ENCODE data around the gene MELTF. TPM values are rescaled to one million over a fixed set of nuclear protein-coding genes. Genes with fewer than 3 reads are reported as not detected.

Gene MELTF
- total and polyA plus RNA-seq, 3 experiments from 2014 or later = 0.36 to 3.0 (median 2.2) TPM

- peaks cover 0 to 3% of the 10 kb centered on the region in 2 donors for H3K27me3 Mint-ChIP-seq
- H3K9me3 Mint-ChIP-seq = no peaks in the 10 kb centered on the region
- H3K4me3 ChIP-seq (ENCODE audit: low read length) = no peak overlapping the region
- H3K4me1 Mint-ChIP-seq = no peaks in the 10 kb centered on the region
- no peak overlapping the region for H3K4me3 Mint-ChIP-seq
- H3K36me3 ChIP-seq (ENCODE audit: insufficient read depth, low read length) = no peaks in the 10 kb centered on the region
- no peaks in the 10 kb centered on the region for H3K27me3 ChIP-seq (ENCODE audit: insufficient read depth, low read length, poor library complexity, severe bottlenecking)
- H3K4me1 ChIP-seq (ENCODE audit: insufficient read depth, low read length) = no peaks in the 10 kb centered on the region
- H3K9me3 ChIP-seq (ENCODE audit: low read length) = no peaks in the 10 kb centered on the region
- DNase-seq = peak in 1 of 5 donors; percentile 36
- POLR2A ChIA-PET = no interaction called here
- H3K36me3 Mint-ChIP-seq = no peaks in the 10 kb centered on the region
- CTCF ChIA-PET = interaction anchor here (1.0 kb wide), 1 partner anchor 8 kb away, joined by 3 read pairs; no protein-coding TSS in a partner anchor
- H3K27ac Mint-ChIP-seq = no peak overlapping the region
- H3K27ac ChIP-seq (ENCODE audit: low read depth, low read length) = no peak overlapping the region
Observed at GRCh38 chr3:197010556-197011351, 18.9 kb downstream of the MELTF start.

- Histone ChIP-seq H3K36me3 (ENCODE audit: insufficient read depth, low read length) (no peaks in the 10 kb centered on the region), H3K27ac (ENCODE audit: low read depth, low read length) (no peak overlapping the region), H3K27me3 (ENCODE audit: insufficient read depth, low read length, poor library complexity, severe bottlenecking) (no peaks in the 10 kb centered on the region), H3K9me3 (ENCODE audit: low read length) (no peaks in the 10 kb centered on the region), H3K4me3 (ENCODE audit: low read length) (no peak overlapping the region), H3K4me1 (ENCODE audit: insufficient read depth, low read length) (peaks cover under 1% of the 10 kb centered on the region)
- peaks cover 0 to 1% of the 10 kb centered on the region in 2 donors for H3K27me3 Mint-ChIP-seq
- H3K9me3 Mint-ChIP-seq = no peaks in the 10 kb centered on the region
- H3K4me1 Mint-ChIP-seq = peaks cover 0 to under 1% (median under 1%) of the 10 kb centered on the region in 3 donors
- peak in 1 of 5 donors; percentile 29 for DNase-seq
- POLR2A ChIA-PET = no interaction called here
- H3K36me3 Mint-ChIP-seq = peaks cover 0 to 2% (median 0%) of the 10 kb centered on the region in 3 donors
- CTCF ChIA-PET = no interaction called here
- H3K27ac Mint-ChIP-seq = no peak overlapping the region
- no peak overlapping the region for H3K4me3 Mint-ChIP-seq
Observed at GRCh38 chr3:197009532-197010019, 20.0 kb downstream of the MELTF start.

GRCh38 chr3:197008436-197009209, 21.0 kb downstream of the MELTF start:
- no peak overlapping the region for H3K27ac ChIP-seq (ENCODE audit: low read depth, low read length)
- no peaks in the 10 kb centered on the region for H3K36me3 ChIP-seq (ENCODE audit: insufficient read depth, low read length)
- H3K4me1 ChIP-seq (ENCODE audit: insufficient read depth, low read length) = peaks cover 10% of the 10 kb centered on the region
- Mint-ChIP-seq H3K4me3 (no peak overlapping the region), H3K9me3 (no peaks in the 10 kb centered on the region), H3K27ac (no peak overlapping the region), H3K27me3 (no peaks in the 10 kb centered on the region), H3K4me1 (peaks cover 5 to 9% (median 6%) of the 10 kb centered on the region in 3 donors), H3K36me3 (peaks cover 0 to 2% (median 0%) of the 10 kb centered on the region in 3 donors)
- no peak overlapping the region for H3K4me3 ChIP-seq (ENCODE audit: low read length)
- ChIA-PET POLR2A (no interaction called here), CTCF (no interaction called here)
- DNase-seq = peak in 1 of 5 donors; percentile 31
- H3K9me3 ChIP-seq (ENCODE audit: low read length) = no peaks in the 10 kb centered on the region
- no peaks in the 10 kb centered on the region for H3K27me3 ChIP-seq (ENCODE audit: insufficient read depth, low read length, poor library complexity, severe bottlenecking)

- POLR2A ChIA-PET = no interaction called here
- Histone ChIP-seq H3K4me3 (ENCODE audit: low read length) (no peak overlapping the region), H3K27me3 (ENCODE audit: insufficient read depth, low read length, poor library complexity, severe bottlenecking) (no peaks in the 10 kb centered on the region), H3K9me3 (ENCODE audit: low read length) (no peaks in the 10 kb centered on the region), H3K4me1 (ENCODE audit: insufficient read depth, low read length) (peaks cover 12% of the 10 kb centered on the region), H3K36me3 (ENCODE audit: insufficient read depth, low read length) (no peaks in the 10 kb centered on the region), H3K27ac (ENCODE audit: low read depth, low read length) (no peak overlapping the region)
- H3K9me3 Mint-ChIP-seq = no peaks in the 10 kb centered on the region
- DNase-seq = no peak
- no peak overlapping the region for H3K4me3 Mint-ChIP-seq
- CTCF ChIA-PET = no interaction called here
- peaks cover 0 to 2% (median 1%) of the 10 kb centered on the region in 3 donors for H3K36me3 Mint-ChIP-seq
- H3K27me3 Mint-ChIP-seq = no peaks in the 10 kb centered on the region
- H3K27ac Mint-ChIP-seq = peak overlapping the region in 2 of 8 donors; percentile 33 to 47
- H3K4me1 Mint-ChIP-seq = peaks cover 5 to 13% (median 6%) of the 10 kb centered on the region in 3 donors
Observed at GRCh38 chr3:197007953-197008352, 21.7 kb downstream of the MELTF start.

GRCh38 chr3:197007296-197007940, 22.2 kb downstream of the MELTF start:
- CTCF ChIA-PET = no interaction called here

GRCh38 chr3:197006860-197007259, 22.8 kb downstream of the MELTF start:
- Mint-ChIP-seq H3K4me3 (no peak overlapping the region), H3K36me3 (peaks cover 0 to 2% (median 1%) of the 10 kb centered on the region in 3 donors), H3K27me3 (no peaks in the 10 kb centered on the region), H3K27ac (peak overlapping the region in 1 of 8 donors; percentile 65), H3K9me3 (no peaks in the 10 kb centered on the region), H3K4me1 (peaks cover 5 to 13% (median 6%) of the 10 kb centered on the region in 3 donors)
- H3K4me3 ChIP-seq (ENCODE audit: low read length) = no peak overlapping the region
- no peaks in the 10 kb centered on the region for H3K27me3 ChIP-seq (ENCODE audit: insufficient read depth, low read length, poor library complexity, severe bottlenecking)
- peaks cover 12% of the 10 kb centered on the region for H3K4me1 ChIP-seq (ENCODE audit: insufficient read depth, low read length)
- ChIA-PET CTCF (no interaction called here), POLR2A (no interaction called here)
- DNase-seq = peak in 1 of 5 donors; percentile 20
- no peaks in the 10 kb centered on the region for H3K36me3 ChIP-seq (ENCODE audit: insufficient read depth, low read length)
- H3K9me3 ChIP-seq (ENCODE audit: low read length) = no peaks in the 10 kb centered on the region
- no peak overlapping the region for H3K27ac ChIP-seq (ENCODE audit: low read depth, low read length)

More at GRCh38 chr3:197007296-197007940, 22.2 kb downstream of the MELTF start:
- no peaks in the 10 kb centered on the region for H3K9me3 ChIP-seq (ENCODE audit: low read length)
- Mint-ChIP-seq H3K36me3 (peaks cover 0 to 2% (median 1%) of the 10 kb centered on the region in 3 donors), H3K27ac (peak overlapping the region in 2 of 8 donors; percentile 33 to 47), H3K9me3 (no peaks in the 10 kb centered on the region), H3K4me1 (peaks cover 5 to 13% (median 6%) of the 10 kb centered on the region in 3 donors), H3K4me3 (no peak overlapping the region), H3K27me3 (no peaks in the 10 kb centered on the region)
- H3K4me3 ChIP-seq (ENCODE audit: low read length) = no peak overlapping the region
- H3K27me3 ChIP-seq (ENCODE audit: insufficient read depth, low read length, poor library complexity, severe bottlenecking) = no peaks in the 10 kb centered on the region
- H3K4me1 ChIP-seq (ENCODE audit: insufficient read depth, low read length) = peaks cover 12% of the 10 kb centered on the region
- POLR2A ChIA-PET = no interaction called here
- H3K36me3 ChIP-seq (ENCODE audit: insufficient read depth, low read length) = no peaks in the 10 kb centered on the region
- no peak overlapping the region for H3K27ac ChIP-seq (ENCODE audit: low read depth, low read length)
- peak in 1 of 5 donors; percentile 30 for DNase-seq

GRCh38 chr3:197006446-197006845, 23.2 kb downstream of the MELTF start:
- no peaks in the 10 kb centered on the region for H3K9me3 Mint-ChIP-seq
- ChIA-PET POLR2A (no interaction called here), CTCF (no interaction called here)
- no peak overlapping the region for H3K4me3 ChIP-seq (ENCODE audit: low read length)
- H3K27me3 Mint-ChIP-seq = no peaks in the 10 kb centered on the region
- peaks cover 12% of the 10 kb centered on the region for H3K4me1 ChIP-seq (ENCODE audit: insufficient read depth, low read length)
- H3K4me3 Mint-ChIP-seq = no peak overlapping the region
- H3K27ac ChIP-seq (ENCODE audit: low read depth, low read length) = no peak overlapping the region
- no peaks in the 10 kb centered on the region for H3K27me3 ChIP-seq (ENCODE audit: insufficient read depth, low read length, poor library complexity, severe bottlenecking)
- peak in 1 of 5 donors; percentile 24 for DNase-seq
- no peak overlapping the region for H3K27ac Mint-ChIP-seq
- H3K4me1 Mint-ChIP-seq = peaks cover 9 to 16% (median 9%) of the 10 kb centered on the region in 3 donors
- peaks cover 0 to 2% (median 1%) of the 10 kb centered on the region in 3 donors for H3K36me3 Mint-ChIP-seq
- no peaks in the 10 kb centered on the region for H3K9me3 ChIP-seq (ENCODE audit: low read length)
- H3K36me3 ChIP-seq (ENCODE audit: insufficient read depth, low read length) = no peaks in the 10 kb centered on the region

Data from CD8-positive, alpha-beta memory T cell (primary cell).